Germinal center (tissue), 1 donor: ENCODE results near the gene EZH1.

Experiments used
- DNase-seq: peaks from one replicate; pipeline ENCODE4 v3.0.0; 2012; ENCODE audit warnings: mixed read lengths, low spot score

Gene EZH1

GRCh38 chr17:42744806-42745617, at the start of gene EZH1:
EZH1 (minus strand) TSS chr17:42745040; CDS start chr17:42728941, 16,099 bp downstream.
- peak; percentile 100 for DNase-seq

GRCh38 chr17:42792545-42792944, 47.7 kb upstream of the EZH1 start:
- no peak for DNase-seq

GRCh38 chr17:42791948-42792347, 47.1 kb upstream of the EZH1 start:
- DNase-seq = no peak

GRCh38 chr17:42787266-42787665, 42.4 kb upstream of the EZH1 start:
- DNase-seq = no peak

GRCh38 chr17:42784811-42785592, 40.2 kb upstream of the EZH1 start:
- DNase-seq = no peak

- no peak for DNase-seq
Observed at GRCh38 chr17:42784409-42784808, 39.6 kb upstream of the EZH1 start.

- no peak for DNase-seq
Observed at GRCh38 chr17:42783791-42784138, 38.9 kb upstream of the EZH1 start.

GRCh38 chr17:42783062-42783790, 38.4 kb upstream of the EZH1 start:
- DNase-seq = no peak

- DNase-seq = no peak
Observed at GRCh38 chr17:42782166-42783061, 37.6 kb upstream of the EZH1 start.

GRCh38 chr17:42781639-42782165, 36.9 kb upstream of the EZH1 start:
- no peak for DNase-seq

GRCh38 chr17:42780851-42781638, 36.2 kb upstream of the EZH1 start:
- DNase-seq = no peak

- DNase-seq = peak; percentile 38
Observed at GRCh38 chr17:42779936-42780850, 35.4 kb upstream of the EZH1 start, which contains the start of gene WNK4. WNK4 (plus strand) TSS chr17:42780610; CDS start chr17:42780699, 89 bp downstream.

- no peak for DNase-seq
Observed at GRCh38 chr17:42779304-42779935, 34.6 kb upstream of the EZH1 start.

GRCh38 chr17:42778570-42778969, 33.7 kb upstream of the EZH1 start:
- no peak for DNase-seq

GRCh38 chr17:42775534-42776098, 30.8 kb upstream of the EZH1 start:
- DNase-seq = no peak

GRCh38 chr17:42774066-42774745, 29.4 kb upstream of the EZH1 start:
- no peak for DNase-seq

GRCh38 chr17:42773290-42774035, 28.6 kb upstream of the EZH1 start, which contains the start of gene VPS25:
VPS25 (plus strand) TSS chr17:42773449; CDS start chr17:42773476, 27 bp downstream.
- DNase-seq = peak; percentile 80
